PC-9 (cell line): Measurements from ENCODE around the gene PRSS1. TPM values are rescaled to one million over a fixed set of nuclear protein-coding genes. Genes with fewer than 3 reads are reported as not detected.

Source experiments
- BruUV-seq: library from RNA; stranded (reverse); fragments of 400-500 nt; replicated peaks from 2 replicates; lab custom pipeline; 2021; lab: Mats Ljungman, UMichigan
- CTCF ChIA-PET: fragments of 300-600 bp; sonication (Branson Sonifier 250); formaldehyde crosslinking; loops from one replicate; lab custom pipeline; 2022; ENCODE audit warnings: antibody characterized with exemption; lab: Charles Lee
- POLR2A ChIA-PET: fragments of 300-600 bp; sonication (Branson Sonifier 250); formaldehyde crosslinking; loops from one replicate; lab custom pipeline; 2022; ENCODE audit warnings: antibody characterized with exemption; ENCODE audit not compliant: unreplicated experiment; lab: Charles Lee
- DNase-seq, 2 experiments: peaks; one replicate each; pipeline versions ENCODE4 v3.0.0 to v3.0.0-alpha.2; 2015 to 2022; ENCODE audit warnings: mixed read lengths in 1 of 2
- H2AFZ ChIP-seq: fragments of 200-600 bp; sonication (generic); 2 replicates; pipeline ENCODE4 v1.8.1; 2017; ENCODE audit warnings: antibody characterized with exemption
- H3F3A ChIP-seq: fragments of 200-600 bp; sonication (generic); 2 replicates; pipeline ENCODE4 v1.8.1; 2017; ENCODE audit warnings: antibody characterized with exemption, mild to moderate bottlenecking, low read depth; ENCODE audit not compliant: insufficient read depth
- H3K27ac ChIP-seq: fragments of 200-600 bp; sonication (generic); 2 replicates; pipeline ENCODE4 v1.6.1; 2016; ENCODE audit warnings: mixed run types
- H3K27me3 ChIP-seq: fragments of 200-600 bp; sonication (generic); 2 replicates; pipeline ENCODE4 v1.6.1; 2016; ENCODE audit warnings: low read depth, mixed run types; ENCODE audit not compliant: insufficient read depth
- H3K36me3 ChIP-seq: fragments of 200-600 bp; sonication (generic); 2 replicates; pipeline ENCODE4 v1.6.1; 2016; ENCODE audit warnings: low read depth, mixed run types
- H3K4me1 ChIP-seq: fragments of 200-600 bp; sonication (generic); replicated peaks from 2 replicates; pipeline ENCODE4 v1.6.1; 2016; ENCODE audit warnings: mixed run types; ENCODE audit not compliant: insufficient read depth
- H3K4me2 ChIP-seq: fragments of 200-600 bp; sonication (generic); 2 replicates; pipeline ENCODE4 v1.6.1; 2017; ENCODE audit warnings: mixed run types
- H3K4me3 ChIP-seq: fragments of 200-600 bp; sonication (generic); 2 replicates; pipeline ENCODE4 v1.6.1; 2016; ENCODE audit warnings: mixed run types
- H3K79me2 ChIP-seq: fragments of 200-600 bp; sonication (generic); 2 replicates; pipeline ENCODE4 v1.6.1; 2017; ENCODE audit warnings: low read depth, mixed run types
- H3K9me2 ChIP-seq: fragments of 200-600 bp; sonication (generic); 2 replicates; pipeline ENCODE4 v1.8.1; 2017; ENCODE audit warnings: mild to moderate bottlenecking; ENCODE audit not compliant: insufficient read depth
- H3K9me3 ChIP-seq: fragments of 200-600 bp; sonication (generic); 2 replicates; pipeline ENCODE4 v1.8.1; 2016; ENCODE audit warnings: low read depth; ENCODE audit not compliant: insufficient read depth
- H4K20me1 ChIP-seq: fragments of 200-600 bp; sonication (generic); 2 replicates; pipeline ENCODE4 v1.8.1; 2017; ENCODE audit not compliant: insufficient read depth
- CTCF ChIP-seq: fragments of 200-600 bp; sonication (generic); conservative IDR thresholded peaks from 2 replicates; pipeline ENCODE4 v1.6.1; 2017; ENCODE audit warnings: mixed run types, antibody characterized with exemption, mild to moderate bottlenecking, moderate library complexity
- EZH2 ChIP-seq: fragments of 200-600 bp; sonication (generic); IDR thresholded peaks from 2 replicates; pipeline ENCODE4 v1.8.0; 2017; ENCODE audit warnings: antibody characterized with exemption, low read depth
- intact Hi-C: fragments of 100-400 bp; cut with micrococcal nuclease; formaldehyde crosslinking; loops from one replicate; pipeline ENCODE4 v1.10.0; 2022; ENCODE audit not compliant: unreplicated experiment
- total RNA-seq: library from RNA; stranded (reverse); gene quantifications from 2 replicates; pipeline ENCODE4 v1.2.3, GENCODE V29; 2021

The PRSS1 gene
- total RNA-seq, 1 experiment from 2014 or later, result 0.94 TPM

- ChIA-PET CTCF (no interaction called here), POLR2A (no interaction called here)
- no TSS peak for BruUV-seq
- H3K27ac ChIP-seq, result no peak overlapping the region
- H3K4me3 ChIP-seq, result no peak overlapping the region
- no peaks in the 10 kb centered on the region for H3F3A ChIP-seq
- no peaks in the 10 kb centered on the region for H3K27me3 ChIP-seq
- H3K4me1 ChIP-seq, result no peaks in the 10 kb centered on the region
- no peaks in the 10 kb centered on the region for H3K79me2 ChIP-seq
- no peaks in the 10 kb centered on the region for H3K9me3 ChIP-seq
- no peak for TF ChIP-seq EZH2
- TF ChIP-seq CTCF, result no peak
- no peaks in the 10 kb centered on the region for H3K9me2 ChIP-seq
- no peaks in the 10 kb centered on the region for H3K36me3 ChIP-seq
- H2AFZ ChIP-seq, result no peak overlapping the region
- H3K4me2 ChIP-seq, result no peak overlapping the region
- H4K20me1 ChIP-seq, result no peaks in the 10 kb centered on the region
- no peak for DNase-seq
- intact Hi-C loops, result no loop called here
Measured at GRCh38 chr7:142720986-142721385, 28.3 kb upstream of the PRSS1 start.

GRCh38 chr7:142722248-142722794, 27.0 kb upstream of the PRSS1 start:
- POLR2A ChIA-PET, result no interaction called here
- Histone ChIP-seq H4K20me1 (no peaks in the 10 kb centered on the region), H2AFZ (no peak overlapping the region), H3K4me3 (no peak overlapping the region), H3K4me2 (no peak overlapping the region), H3K4me1 (no peaks in the 10 kb centered on the region), H3K36me3 (no peaks in the 10 kb centered on the region), H3K27me3 (no peaks in the 10 kb centered on the region), H3K9me3 (no peaks in the 10 kb centered on the region), H3K79me2 (no peaks in the 10 kb centered on the region), H3F3A (no peaks in the 10 kb centered on the region), H3K9me2 (no peaks in the 10 kb centered on the region), H3K27ac (no peak overlapping the region)
- CTCF ChIA-PET, result no interaction called here
- BruUV-seq, result no TSS peak
- TF ChIP-seq CTCF, result no peak
- TF ChIP-seq EZH2, result no peak
- no peak for DNase-seq
- intact Hi-C loops, result no loop called here

- no peaks in the 10 kb centered on the region for H3K27me3 ChIP-seq
- intact Hi-C loops, result no loop called here
- no peaks in the 10 kb centered on the region; the same call in 1 of the 2 replicates for H3K9me2 ChIP-seq
- ChIA-PET CTCF (interaction anchor here (0.7 kb wide), 1 partner anchor 1143 kb away, joined by 4 read pairs; no protein-coding TSS in a partner anchor), POLR2A (no interaction called here)
- H3K4me3 ChIP-seq, result no peak overlapping the region
- H4K20me1 ChIP-seq, result no peaks in the 10 kb centered on the region
- H3K4me1 ChIP-seq, result no peaks in the 10 kb centered on the region
- H3K27ac ChIP-seq, result no peak overlapping the region
- TF ChIP-seq CTCF (no peak), EZH2 (no peak)
- no peak overlapping the region for H3K4me2 ChIP-seq
- no TSS peak for BruUV-seq
- H3K9me3 ChIP-seq, result peaks cover 4% of the 10 kb centered on the region; the same call in 1 of the 2 replicates
- no peaks in the 10 kb centered on the region for H3K79me2 ChIP-seq
- no peak for DNase-seq
- no peaks in the 10 kb centered on the region for H3F3A ChIP-seq
- H2AFZ ChIP-seq, result no peak overlapping the region
- no peaks in the 10 kb centered on the region for H3K36me3 ChIP-seq
Measured at GRCh38 chr7:142733271-142733670, 16.0 kb upstream of the PRSS1 start.
